ENCODE measurements around the gene CLPSL1. TPM values are rescaled to one million over a fixed set of nuclear protein-coding genes. Genes with fewer than 3 reads are reported as not detected.
A peak's percentile ranks its signal among the peaks of the same experiment; 100 is the strongest.

Gene CLPSL1
- total and polyA plus RNA-seq, 2 of the 13 experiments (the other 11 are each of a cell fraction or from before 2014, with no cell fraction given): not detected

DNA sequence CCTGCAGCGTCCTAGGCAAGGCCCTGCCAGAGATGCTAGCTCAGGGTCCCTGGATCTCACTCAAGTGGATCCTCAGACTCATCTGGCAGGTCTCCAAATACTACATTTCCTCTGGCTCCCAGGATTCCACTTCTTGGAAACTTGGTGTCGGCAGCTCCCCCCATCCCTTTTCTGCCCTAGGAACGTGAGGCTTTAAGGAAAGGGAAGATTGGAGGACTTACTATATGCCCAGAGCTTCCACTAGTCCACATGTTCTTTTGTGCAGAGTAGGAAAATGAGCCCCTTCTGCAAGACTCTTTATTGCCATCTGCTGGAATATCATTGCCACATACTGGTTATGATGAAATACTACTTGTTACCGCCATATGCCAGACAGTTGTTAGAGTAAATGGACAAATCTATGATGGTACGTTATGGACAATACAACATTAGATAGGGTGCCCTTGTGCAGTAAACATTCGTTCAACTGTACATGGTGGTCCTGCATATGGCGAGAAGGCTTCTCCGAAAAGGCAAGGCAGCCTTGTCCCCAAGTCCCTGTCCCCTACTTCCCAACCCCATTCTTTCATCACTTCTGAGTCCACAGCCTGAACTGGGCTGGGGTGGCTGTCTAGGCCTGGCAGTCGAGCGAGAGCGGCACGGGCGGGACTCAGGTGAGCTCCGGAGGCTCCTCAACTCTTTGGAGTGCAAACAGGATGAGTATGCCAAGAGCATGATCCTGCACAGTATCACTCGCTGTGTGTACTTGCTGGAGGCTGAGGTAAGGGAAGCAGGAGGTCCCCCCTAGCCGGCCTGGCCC is 43.2 kb upstream of the CLPSL1 start (continued):
- TF ChIP-seq, protein P1, sequence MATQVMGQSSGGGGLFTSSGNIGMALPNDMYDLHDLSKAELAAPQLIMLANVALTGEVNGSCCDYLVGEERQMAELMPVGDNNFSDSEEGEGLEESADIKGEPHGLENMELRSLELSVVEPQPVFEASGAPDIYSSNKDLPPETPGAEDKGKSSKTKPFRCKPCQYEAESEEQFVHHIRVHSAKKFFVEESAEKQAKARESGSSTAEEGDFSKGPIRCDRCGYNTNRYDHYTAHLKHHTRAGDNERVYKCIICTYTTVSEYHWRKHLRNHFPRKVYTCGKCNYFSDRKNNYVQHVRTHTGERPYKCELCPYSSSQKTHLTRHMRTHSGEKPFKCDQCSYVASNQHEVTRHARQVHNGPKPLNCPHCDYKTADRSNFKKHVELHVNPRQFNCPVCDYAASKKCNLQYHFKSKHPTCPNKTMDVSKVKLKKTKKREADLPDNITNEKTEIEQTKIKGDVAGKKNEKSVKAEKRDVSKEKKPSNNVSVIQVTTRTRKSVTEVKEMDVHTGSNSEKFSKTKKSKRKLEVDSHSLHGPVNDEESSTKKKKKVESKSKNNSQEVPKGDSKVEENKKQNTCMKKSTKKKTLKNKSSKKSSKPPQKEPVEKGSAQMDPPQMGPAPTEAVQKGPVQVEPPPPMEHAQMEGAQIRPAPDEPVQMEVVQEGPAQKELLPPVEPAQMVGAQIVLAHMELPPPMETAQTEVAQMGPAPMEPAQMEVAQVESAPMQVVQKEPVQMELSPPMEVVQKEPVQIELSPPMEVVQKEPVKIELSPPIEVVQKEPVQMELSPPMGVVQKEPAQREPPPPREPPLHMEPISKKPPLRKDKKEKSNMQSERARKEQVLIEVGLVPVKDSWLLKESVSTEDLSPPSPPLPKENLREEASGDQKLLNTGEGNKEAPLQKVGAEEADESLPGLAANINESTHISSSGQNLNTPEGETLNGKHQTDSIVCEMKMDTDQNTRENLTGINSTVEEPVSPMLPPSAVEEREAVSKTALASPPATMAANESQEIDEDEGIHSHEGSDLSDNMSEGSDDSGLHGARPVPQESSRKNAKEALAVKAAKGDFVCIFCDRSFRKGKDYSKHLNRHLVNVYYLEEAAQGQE (IDR thresholded peaks at IDR 0.05; ENCODE audit: borderline replicate concordance in 1 of 2, low read depth in 1 of 2, low read length in 2 of 2): no peak
- TF ChIP-seq NR1H2 (CRISPR knock-in tag; IDR thresholded peaks at IDR 0.05; ENCODE audit: borderline replicate concordance, low read depth) (no peak), FOXA3 (CRISPR knock-in tag; IDR thresholded peaks at IDR 0.05) (no peak; the same call in 1 of the 2 replicates), EP300 (IDR thresholded peaks at IDR 0.05; ENCODE audit: low read depth in 2 of 2, low read length in 2 of 2) (peak in 1 of 2 experiments; percentile 62; a peak in 1 of 4 replicates), EP300 (CRISPR knock-in tag; IDR thresholded peaks at IDR 0.05; ENCODE audit: borderline replicate concordance) (no peak; the same call in 1 of the 2 replicates), JARID2 (CRISPR knock-in tag; IDR thresholded peaks at IDR 0.05; ENCODE audit: insufficient replicate concordance) (no peak), KAT7 (CRISPR knock-in tag; IDR thresholded peaks at IDR 0.05; ENCODE audit: borderline replicate concordance) (no peak), SRSF9 (IDR thresholded peaks at IDR 0.05; ENCODE audit: borderline replicate concordance, insufficient read depth, low read depth, low read length, poor library complexity, severe bottlenecking) (no peak), DR1 (CRISPR knock-in tag; IDR thresholded peaks at IDR 0.05) (no peak), ZNF816 (CRISPR knock-in tag; IDR thresholded peaks at IDR 0.05; ENCODE audit: borderline replicate concordance) (no peak), RXRB (CRISPR knock-in tag; IDR thresholded peaks at IDR 0.05; ENCODE audit: borderline replicate concordance) (peak; percentile 53; the same call in 1 of the 2 replicates), JUN (CRISPR knock-in tag; IDR thresholded peaks at IDR 0.05) (no peak)
- TF ChIP-seq, protein P2, sequence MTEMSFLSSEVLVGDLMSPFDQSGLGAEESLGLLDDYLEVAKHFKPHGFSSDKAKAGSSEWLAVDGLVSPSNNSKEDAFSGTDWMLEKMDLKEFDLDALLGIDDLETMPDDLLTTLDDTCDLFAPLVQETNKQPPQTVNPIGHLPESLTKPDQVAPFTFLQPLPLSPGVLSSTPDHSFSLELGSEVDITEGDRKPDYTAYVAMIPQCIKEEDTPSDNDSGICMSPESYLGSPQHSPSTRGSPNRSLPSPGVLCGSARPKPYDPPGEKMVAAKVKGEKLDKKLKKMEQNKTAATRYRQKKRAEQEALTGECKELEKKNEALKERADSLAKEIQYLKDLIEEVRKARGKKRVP (CRISPR knock-in tag; IDR thresholded peaks at IDR 0.05): peak; percentile 72 to 90; a peak in 2 of 4 replicates
- TF ChIP-seq, protein P3, sequence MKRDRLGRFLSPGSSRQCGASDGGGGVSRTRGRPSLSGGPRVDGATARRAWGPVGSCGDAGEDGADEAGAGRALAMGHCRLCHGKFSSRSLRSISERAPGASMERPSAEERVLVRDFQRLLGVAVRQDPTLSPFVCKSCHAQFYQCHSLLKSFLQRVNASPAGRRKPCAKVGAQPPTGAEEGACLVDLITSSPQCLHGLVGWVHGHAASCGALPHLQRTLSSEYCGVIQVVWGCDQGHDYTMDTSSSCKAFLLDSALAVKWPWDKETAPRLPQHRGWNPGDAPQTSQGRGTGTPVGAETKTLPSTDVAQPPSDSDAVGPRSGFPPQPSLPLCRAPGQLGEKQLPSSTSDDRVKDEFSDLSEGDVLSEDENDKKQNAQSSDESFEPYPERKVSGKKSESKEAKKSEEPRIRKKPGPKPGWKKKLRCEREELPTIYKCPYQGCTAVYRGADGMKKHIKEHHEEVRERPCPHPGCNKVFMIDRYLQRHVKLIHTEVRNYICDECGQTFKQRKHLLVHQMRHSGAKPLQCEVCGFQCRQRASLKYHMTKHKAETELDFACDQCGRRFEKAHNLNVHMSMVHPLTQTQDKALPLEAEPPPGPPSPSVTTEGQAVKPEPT (CRISPR knock-in tag; IDR thresholded peaks at IDR 0.05; ENCODE audit: low read depth): no peak
- TF ChIP-seq, protein P4, sequence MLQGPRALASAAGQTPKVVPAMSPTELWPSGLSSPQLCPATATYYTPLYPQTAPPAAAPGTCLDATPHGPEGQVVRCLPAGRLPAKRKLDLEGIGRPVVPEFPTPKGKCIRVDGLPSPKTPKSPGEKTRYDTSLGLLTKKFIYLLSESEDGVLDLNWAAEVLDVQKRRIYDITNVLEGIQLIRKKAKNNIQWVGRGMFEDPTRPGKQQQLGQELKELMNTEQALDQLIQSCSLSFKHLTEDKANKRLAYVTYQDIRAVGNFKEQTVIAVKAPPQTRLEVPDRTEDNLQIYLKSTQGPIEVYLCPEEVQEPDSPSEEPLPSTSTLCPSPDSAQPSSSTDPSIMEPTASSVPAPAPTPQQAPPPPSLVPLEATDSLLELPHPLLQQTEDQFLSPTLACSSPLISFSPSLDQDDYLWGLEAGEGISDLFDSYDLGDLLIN (CRISPR knock-in tag; IDR thresholded peaks at IDR 0.05; ENCODE audit: borderline replicate concordance): no peak
- TF ChIP-seq, protein P5, sequence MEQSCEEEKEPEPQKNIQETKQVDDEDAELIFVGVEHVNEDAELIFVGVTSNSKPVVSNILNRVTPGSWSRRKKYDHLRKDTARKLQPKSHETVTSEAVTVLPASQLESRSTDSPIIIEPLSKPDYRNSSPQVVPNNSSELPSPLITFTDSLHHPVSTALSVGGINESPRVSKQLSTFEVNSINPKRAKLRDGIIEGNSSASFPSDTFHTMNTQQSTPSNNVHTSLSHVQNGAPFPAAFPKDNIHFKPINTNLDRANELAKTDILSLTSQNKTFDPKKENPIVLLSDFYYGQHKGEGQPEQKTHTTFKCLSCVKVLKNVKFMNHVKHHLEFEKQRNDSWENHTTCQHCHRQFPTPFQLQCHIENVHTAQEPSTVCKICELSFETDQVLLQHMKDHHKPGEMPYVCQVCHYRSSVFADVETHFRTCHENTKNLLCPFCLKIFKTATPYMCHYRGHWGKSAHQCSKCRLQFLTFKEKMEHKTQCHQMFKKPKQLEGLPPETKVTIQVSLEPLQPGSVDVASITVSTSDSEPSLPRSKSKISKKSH (CRISPR knock-in tag; IDR thresholded peaks at IDR 0.05; ENCODE audit: borderline replicate concordance): no peak
